ENCODE data around the gene ZNF160.
"Not testable (repeated sequence)": the region's sequence is repeated elsewhere in the genome, so short reads cannot be mapped to it uniquely, and the experiment has no call there.

ZNF160 gene

DNA sequence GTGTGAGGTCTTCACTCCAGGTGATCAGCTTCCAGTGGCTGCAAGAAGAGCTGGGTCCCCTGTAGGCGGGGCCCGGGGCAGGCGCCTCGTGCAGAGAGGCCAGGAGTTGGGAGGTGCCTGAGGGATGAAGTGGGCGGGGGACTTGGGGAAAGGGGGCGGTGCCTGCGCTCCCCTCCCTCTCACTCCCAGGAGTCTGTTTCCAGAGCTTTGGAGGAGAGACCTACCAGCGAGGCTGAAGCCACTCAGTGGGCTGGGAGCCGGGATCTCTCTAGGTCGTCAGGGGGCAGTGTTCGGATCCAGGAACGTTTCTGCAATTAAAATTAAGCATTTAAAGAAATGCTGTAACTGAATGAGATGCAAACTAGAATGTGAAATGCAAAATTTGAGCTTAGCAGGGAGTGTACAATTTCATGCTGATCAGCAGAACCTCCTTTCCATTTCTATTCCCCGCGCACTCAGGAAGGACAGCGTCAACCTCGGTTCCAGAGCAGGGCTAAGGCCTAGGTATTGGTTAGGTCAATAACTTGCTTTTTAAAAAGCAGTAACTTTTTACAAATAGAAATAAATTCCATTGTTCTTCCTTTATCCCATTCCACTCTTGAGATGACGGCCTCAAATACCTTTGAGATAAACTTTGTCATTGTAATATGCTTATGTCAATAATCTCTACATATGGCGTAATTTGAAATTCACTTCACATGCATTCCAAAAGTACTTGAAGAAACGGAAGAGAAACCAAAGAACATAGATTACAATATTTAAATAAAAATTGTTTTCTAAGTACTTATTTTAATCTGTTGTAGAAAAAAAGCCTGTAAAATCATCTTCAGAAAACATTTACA lies 11.6 kb downstream of the ZNF160 start:
- DNase-seq = no peak

DNA sequence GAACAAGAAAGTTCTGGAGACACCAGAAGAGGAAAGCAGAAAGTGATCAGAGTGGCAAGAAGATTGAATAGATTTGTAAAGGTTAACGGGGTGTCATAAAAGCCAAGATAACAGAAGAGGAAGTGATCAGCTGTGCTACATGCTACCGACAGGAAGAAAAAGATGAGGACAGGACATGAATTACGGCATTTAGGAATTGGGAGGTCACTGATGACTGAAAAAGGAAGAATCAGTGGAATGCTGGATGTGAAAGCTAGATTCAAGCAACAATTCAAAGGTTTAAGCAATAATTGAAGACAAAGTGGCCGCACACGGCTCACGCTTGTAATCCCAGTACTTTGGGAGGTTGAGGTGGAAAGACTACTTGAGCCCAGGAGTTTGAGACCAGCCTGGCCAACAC lies 15.1 kb downstream of the ZNF160 start:
- no peak for DNase-seq

DNA sequence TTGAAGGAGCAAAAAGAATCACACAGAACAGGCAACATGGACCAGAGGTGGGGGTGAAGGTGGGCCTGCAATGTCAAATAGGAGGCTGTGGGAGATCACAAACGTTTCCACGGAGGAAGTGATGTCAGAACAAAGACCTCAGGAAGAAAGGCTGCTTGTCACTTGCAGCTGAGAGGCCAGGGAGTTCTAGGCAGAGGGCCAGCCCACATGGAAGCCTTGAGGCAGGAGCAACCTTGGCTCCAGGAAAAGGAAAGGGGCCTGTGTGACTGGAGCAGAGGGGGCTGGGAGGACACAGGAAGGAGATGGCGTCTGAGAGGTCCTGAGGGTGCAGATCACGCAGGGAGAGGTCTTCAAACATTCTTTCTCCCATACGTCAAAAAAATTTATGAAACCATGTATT lies 16.3 kb downstream of the ZNF160 start:
- DNase-seq = no peak

DNA sequence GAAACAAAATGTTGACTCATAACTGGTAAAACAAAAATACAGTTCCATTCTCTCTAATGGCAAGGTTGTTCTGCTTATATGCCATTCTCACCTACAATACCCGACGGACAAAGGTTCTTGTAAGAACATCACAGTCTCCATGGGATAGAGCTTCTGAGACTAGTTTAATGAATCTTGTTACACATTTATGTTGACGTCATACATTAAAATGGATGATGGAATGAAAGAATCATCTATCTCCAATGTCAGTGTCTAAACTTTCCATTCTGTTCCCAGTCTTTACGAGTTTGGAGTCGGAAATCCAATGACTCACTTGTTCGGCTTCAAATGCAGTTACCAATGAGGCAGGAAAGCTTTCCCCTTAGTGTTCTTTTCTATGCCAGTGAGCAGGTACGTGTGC lies 17.7 kb downstream of the ZNF160 start:
- DNase-seq = no peak

DNA sequence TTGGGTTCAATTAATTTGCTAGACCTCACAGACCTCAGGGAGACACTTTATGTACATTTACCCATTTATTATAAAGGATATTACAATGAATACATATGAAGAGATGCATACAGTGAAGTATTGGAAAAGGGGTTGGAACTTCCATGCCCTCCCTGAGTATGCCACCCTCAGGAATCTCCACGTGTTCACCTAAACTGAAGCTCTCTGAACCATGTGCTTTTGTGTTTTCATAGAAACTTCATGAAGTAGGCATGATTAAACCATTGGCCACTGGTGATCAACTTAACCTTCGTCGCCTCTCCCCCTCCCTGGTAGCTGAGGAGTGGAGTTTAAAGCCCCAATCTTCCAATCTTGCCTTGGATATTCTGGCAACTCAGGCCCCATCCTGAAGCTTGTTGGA lies 20.3 kb downstream of the ZNF160 start:
- DNase-seq = no peak

DNA sequence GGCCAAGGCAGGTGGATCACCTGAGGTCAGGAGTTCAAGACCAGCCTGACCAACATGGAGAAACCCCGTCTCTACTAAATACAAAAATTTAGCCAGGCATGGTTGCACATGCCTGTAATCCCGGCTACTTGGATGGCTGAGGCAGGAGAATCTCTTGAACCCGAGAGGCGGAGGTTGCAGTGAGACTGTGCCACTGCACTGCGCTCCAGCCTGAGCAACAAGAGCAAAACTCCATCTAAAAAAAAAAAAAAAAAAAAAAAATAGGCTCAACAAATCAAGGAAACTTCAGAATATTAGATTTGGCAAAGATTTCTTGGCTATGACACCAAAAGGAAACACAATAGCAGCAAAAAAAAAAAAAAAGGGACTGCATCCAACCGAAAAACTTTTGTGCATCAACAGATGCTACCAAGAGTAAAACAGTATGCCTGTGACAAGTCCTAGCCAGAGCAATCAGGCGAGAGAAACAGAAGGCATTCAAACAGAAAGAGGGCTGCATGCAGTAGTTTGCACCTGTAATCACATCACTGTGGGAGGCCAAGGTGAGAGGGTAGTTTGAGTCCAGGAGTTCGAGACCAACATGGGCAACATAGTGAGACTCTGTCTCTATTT lies 23.8 kb downstream of the ZNF160 start:
- DNase-seq = no peak

DNA sequence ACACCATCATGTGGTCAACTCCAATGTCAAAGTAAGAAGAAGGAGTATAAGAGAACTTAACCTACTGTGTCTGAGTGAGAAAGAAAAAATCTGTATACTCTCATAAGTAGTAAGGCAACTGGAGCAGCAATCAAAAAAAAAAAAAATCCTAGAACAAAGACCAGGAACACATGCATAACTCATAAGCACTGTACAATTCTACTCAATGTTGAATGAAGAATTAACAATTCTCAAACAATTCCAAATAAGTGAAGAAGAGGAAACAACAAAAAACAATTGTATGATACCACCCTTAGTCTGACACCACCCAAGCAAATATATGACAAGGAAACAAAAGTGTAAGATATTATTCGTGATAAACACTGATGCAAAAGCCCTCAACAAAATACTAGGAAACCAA lies 24.6 kb downstream of the ZNF160 start:
- DNase-seq = no peak

DNA sequence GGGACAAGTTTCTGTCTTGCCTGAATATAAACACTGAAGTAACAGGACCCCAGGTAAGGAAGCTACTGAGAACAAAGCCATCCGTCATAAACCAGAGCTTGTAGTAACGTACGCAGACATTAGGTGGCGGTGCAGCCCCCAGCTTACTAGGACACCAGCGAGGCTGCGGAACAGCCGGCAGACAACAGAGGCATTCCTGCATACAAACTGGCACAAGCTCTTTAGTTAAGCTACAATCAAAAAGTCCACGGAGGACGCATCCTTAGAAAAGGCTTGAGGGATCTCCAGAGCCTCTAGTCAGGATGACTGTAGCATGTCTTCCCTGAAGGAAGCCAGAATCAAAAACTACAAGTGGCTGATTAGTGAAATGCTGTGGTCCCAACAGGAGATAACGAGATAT lies 26.2 kb downstream of the ZNF160 start:
- no peak for DNase-seq

DNA sequence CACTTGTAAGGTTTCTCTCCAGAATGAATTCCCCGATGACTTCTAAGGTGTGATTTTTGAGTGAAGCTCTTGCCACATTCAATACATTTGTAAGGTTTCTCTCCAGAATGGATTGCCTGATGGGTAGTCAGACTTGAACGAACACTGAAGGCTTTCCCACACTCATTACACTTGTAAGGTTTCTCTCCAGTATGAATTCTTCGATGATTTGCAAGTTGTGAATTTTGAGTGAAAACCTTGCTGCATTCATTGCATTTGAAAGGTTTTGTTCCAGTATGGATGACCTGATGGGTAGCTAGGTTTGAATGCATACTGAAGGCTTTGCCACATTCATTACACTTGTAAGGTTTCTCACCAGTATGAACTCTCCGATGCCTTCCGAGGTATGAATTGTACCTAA lies 34.4 kb downstream of the ZNF160 start:
- no peak for DNase-seq

DNA sequence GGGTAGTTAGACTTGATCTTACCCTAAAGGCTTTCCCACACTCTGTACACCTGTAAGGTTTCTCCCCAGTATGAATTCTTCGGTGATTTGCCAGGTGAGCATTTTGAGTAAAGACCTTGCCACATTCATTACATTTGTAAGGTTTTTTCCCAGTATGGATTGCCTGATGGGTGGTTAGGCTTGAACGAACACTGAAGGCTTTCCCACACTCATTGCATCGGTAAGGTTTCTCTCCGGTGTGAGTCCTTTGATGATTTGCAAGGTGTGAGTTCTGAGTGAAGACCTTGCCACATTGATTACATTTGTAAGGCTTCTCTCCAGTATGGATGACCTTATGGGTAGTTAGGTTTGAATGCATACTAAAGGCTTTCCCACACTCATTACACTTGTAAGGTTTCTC lies 35.0 kb downstream of the ZNF160 start:
- DNase-seq = no peak

DNA sequence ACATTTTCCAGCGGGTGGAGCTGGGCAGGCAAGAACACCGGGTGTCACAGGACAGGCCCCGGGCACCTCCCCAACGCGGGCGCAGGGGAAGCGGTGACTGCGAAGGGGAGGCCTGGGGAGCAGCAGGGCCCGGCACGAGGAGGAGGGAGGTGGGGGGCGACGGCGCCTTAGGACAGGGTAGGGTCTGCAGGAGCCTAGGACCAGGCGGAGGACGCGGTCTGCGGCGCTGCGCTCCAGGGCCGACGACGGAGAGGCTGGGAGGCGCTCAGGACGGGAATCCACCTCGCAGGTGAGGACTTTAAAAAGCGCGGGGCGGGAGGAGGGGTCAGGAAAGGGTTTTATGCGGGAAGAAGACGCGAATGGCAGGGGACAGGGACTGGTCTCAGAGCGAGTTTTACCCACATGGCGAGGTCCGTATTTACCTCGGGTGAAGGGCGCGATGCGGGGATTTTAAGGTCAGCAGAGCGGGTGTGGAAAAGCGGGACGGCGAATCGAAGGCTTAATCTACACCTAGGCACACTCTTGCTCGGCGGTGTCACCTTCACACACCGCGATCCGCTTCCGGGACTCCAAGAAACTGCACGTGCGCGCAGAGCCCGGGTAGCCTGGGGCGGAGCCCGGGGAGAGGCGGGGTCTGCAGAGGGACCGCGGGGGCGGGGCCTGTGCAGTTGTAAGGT lies 45.2 kb downstream of the ZNF160 start:
- DNase-seq = no peak

DNA sequence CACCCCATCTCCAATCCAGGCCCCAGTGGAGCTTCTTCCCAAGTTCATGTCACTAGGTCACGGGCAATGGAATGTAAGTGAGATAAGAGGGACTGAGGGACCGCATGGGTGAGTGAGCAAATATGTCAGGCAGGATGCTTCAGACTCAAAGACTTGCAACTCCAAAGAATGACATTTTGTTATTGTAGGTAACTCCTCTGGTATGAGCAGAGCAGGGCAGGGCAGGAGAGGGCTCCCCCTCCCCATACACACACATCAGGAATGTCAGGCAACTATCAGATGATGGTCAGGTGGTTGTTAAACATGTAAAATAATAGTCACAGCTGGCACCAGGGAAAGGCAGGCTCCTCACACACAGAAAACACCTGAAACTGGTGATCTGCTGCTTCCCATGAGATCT lies 48.1 kb downstream of the ZNF160 start:
- DNase-seq = no peak

DNA sequence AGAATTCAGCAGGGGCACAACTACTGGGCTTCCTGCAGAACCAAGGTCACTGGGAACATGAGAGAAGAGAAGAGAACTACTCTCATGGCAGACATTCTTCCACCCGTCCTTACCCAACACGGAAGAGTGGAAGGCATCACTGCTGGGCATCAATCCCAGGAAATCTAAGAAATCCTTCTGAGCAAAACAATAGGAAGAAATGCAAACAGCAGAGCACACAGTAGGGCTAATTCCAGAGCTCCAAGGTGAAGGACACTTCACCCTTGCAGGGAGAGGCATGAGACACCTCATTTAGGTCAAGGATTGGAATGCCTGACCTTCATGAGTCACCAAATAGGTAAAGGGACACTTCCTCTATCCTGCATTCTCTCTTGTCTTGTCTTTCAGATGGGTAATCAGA lies 55.8 kb downstream of the ZNF160 start:
- no peak for DNase-seq

DNA sequence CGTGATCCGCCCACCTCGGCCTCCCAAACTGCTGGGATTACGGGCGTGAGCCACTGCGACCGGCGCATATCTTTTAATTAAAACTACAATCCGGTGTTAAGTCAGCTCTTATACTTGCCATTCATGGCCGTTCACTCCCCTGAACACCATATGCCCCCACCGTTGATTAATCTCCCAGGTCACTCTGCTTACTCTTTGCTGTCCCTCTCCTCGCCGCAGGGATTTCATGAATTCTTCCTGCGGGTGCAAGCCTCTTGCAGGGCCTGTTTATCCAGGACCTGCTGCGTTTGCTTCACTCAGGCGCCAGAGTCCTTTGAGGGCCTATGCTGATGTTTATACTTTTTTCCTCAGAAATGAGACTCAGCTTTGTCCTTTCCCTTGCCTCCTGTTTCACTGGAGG lies 57.7 kb downstream of the ZNF160 start:
- DNase-seq = no peak

DNA sequence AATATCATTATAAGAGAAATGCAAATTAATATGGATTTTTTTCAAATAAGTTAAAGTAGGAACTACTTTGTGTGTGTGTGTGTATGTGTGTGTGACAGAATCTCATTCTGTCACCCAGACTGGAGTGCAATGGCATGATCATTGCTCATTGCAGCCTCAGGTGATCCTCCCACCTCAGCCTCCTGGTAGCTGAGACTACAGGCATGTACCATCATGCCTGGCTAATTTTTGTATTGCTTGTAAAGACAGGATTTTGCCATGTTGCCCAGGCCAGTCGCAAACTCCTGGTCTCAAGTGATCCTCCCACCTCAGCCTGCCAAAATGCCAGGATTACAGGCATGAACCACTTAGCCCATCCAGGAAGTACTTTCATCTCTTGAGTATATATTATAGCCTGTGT lies 61.9 kb downstream of the ZNF160 start:
- no peak for DNase-seq

DNA sequence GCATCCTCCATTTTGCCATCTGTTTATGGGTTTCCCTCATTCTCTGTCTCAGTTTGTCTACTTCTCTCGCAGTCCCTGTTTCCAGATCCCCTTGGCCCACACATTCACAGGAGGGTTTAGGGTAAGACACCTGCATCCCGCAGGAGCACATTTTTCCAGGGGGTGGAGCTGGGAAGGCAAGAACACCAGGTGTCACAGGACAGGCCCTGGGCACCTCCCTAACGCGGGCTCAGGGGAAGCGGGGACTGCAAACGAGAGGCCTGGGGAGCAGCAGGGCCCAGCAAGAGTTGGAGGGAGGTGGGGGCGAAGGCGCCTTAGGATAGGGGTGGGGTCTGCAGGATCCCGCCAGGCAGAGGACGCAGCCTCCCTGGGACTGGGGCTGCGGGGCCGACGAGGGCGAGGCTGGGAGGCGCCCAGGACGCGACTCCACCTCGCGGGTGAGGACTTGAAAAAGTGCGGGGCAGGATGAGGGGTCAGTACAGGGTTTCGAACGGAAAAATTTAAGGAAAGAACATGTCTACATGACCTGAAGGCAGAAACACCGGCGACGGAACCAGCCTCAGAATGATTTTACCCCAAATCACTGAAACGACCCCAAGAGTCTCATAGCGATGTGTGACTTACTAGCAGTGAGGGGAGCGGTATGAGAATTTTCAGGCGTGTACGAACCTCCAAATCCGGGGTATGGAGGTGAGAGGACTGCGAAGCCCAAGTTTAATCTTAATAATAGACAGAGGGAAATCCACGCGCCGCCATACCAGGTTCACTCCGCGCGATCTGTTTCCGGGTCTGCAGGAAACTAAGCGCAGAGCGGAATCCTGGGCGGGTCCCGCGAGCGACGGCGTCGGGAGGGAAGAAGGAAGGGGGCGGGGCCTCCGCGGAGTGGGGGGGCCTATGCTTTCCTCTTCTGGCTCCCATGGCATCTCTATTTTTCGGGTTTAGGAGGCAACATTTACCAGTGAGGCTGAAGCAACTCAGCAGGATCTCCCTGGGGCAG lies 65.8 kb downstream of the ZNF160 start:
- DNase-seq = no peak

DNA sequence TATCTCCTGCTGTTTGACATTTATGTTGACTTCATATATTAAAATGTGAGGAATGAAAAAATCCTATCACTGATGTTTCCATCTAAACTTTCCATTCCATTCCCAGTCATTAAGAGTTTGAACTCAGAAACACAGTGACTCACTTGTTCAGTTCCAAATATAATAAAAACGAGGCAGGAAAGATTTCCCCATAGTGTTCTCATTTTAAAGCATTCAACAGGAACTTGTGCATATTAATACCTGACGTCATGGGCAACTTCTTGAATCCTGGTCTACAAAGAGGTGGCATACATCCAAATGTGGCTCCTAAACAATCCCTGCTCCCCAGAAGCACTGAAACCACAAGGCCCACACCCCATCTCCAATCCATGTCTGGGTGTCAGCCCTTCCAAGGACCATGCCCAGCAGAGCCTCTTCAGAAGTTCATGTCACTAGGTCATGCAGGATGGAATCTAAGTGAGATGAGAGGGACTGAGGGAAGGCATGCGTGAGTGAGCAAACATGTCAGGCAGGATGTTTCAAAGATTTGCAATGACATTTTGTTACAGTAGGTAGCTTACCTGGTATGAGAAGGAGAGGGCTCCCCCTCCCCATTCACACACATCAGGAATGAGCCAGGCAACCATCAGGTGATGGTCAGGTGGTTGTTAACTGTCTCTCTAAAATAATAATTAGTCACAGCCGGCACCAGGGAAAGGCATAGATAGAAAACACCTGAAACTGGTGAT lies 68.1 kb downstream of the ZNF160 start:
- DNase-seq = no peak

DNA sequence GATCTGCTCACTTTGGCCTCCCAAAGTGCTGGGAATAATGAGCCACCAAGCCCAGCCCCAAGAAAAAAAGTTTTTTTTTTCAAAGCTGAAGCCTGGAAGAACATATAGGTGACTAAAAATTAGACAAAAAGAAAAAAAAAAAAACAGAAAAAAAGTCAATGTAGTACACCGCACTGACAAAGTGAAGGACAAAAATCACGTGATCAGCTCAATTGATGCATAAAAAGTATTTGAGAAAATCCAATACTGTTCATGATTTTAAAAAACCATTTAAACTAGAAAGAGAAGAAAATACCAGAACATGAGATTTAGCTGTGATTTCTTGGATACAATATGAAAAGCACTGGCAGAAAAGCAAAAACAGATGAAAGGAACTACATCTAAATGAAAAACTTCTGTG lies 69.2 kb downstream of the ZNF160 start:
- no peak for DNase-seq

DNA sequence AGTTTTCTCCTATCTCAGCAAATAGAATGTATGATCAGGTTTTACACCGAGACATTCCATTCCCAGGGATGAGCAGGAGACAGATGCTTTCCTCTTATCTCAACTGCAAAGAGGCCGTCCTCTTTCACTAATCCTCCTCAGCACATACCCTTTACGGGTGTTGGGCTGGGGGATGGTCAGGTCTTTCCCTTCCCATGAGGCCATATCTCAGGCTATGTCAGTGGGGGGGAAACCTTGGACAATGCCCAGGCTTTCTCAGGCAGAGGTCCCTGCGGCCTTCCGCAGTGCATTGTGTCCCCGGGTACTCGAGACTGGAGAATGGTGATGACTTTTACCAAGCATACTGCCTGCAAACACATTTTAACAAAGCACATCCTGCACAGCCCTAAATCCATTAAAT lies 74.9 kb downstream of the ZNF160 start:
- not testable (repeated sequence) for DNase-seq

DNA sequence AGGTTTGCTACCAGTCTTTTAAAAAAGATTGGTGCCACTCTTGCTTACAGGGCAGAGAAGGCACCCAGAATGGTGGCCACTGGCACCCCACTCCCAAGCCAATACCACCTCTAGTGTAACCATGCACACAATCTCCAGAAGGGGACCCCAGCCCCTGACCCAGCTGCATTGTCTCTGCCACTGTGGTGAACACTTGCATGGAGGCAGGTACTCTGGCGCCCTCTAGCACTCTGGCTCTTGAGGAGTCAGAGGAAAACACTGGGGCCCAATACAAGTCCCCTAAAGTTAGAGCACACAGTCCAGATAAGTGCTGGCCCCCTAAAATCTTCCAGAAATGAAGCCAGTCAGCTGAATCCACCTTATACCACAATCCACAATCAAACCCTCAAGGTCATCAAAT lies 83.5 kb downstream of the ZNF160 start:
- no peak for DNase-seq
